ENCODE measurements around the gene PDE4D.

DNA sequence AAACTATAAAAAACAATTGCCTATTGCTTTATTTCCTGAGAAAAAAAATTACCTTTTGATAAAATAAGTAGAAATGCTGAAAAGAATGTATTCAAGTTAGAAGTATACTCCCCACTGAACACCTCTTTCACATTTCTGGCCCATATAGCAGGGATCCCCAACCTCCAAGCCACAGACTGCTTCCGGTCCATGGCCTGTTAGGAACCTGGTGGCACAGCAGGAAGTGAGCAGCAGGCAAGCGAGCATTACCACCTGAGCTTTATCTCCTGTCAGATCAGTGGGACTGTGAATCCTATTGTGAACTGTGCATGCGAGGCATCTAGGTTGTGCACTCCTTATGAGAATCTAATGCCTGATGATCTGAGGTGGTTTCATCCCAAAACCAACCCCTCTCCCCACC, 746.8 kb downstream of the PDE4D start:
- TF ChIP-seq CTCF (IDR thresholded peaks at IDR 0.05): no peak
- TF ChIP-seq EZH2 (IDR thresholded peaks at IDR 0.05; ENCODE audit: borderline replicate concordance, insufficient read depth, low read depth, low read length, poor library complexity, severe bottlenecking): no peak
